Ramos (cell line): ENCODE data around the gene ALG6.

Experiments used
- in situ Hi-C: fragments of 300-500 bp; cut with MboI; formaldehyde crosslinking; loops from one replicate; pipeline ENCODE4 v1.14.3; 2022; ENCODE audit warnings: low sequenced_read_pairs; ENCODE audit not compliant: unreplicated experiment

ALG6 gene

DNA sequence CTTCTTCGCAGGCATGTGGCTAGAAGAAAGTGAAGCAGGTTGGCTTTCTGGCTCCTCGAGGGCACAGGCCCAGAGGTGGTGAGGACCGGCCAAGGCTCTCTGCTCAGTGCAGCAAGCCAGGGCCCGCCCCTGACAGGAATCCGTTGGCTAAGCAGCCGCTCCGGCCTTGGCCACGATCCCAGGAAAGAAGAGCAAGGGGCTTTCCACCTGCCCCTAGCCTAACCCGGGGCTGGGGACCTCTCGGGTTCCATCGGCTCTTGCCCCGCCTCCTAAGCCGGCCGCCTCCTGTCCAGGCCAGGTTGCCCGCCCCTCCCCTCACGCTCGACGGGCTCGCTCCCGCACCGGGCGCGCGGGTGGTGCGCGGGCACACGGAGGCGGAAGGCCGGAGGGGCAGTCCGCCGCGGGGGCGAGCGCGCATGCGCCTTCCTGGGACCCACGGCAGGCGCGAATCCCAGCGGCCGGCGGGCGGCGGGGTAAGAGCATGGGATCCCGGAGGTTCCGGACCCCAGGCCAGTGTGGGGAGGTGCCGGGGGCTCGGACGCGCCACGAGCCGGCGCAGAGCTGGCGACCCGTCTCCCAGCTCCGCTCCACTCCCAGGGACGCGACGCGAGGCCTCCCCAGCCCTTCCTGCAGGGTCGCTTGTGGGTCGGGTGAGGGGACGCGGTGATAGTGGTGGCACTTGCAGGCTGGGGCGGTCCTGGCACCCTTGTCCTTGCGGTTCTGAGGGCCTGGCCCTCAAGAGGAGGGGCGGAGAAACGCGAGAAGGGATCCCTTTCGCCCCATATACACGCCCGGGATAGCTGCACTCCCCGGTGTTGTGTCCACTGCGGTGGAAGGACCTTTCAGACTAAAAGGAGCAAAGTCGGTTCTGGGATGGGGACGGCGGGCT is at the start of gene ALG6:
Gene ALG6, plus strand, starts transcription at position 413 of the 889 bp plus-strand sequence. CDS start 3,351 bp downstream, outside the sequence.
- in situ Hi-C loops = no loop called here

DNA sequence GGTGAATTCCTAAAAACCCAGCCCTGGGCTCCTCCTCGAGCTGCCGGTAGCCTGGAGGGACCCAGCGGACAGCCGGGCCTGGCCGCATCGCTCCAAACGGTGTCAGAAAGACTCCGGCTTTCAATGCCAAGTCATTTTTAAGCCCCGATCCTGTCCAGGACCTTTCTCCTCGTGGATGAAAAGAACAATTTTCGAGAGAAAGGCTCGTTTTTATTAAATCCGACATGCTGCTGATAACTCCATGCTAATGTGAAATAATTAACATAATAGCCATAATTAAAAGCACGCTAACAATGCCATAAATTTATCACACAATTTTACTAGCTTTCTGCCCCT is 49.6 kb upstream of the ALG6 start:
- in situ Hi-C loops = no loop called here

- in situ Hi-C loops = no loop called here
These were observed 49.0 kb upstream of the ALG6 start for GRCh38 chr1:63318201-63318979.

DNA sequence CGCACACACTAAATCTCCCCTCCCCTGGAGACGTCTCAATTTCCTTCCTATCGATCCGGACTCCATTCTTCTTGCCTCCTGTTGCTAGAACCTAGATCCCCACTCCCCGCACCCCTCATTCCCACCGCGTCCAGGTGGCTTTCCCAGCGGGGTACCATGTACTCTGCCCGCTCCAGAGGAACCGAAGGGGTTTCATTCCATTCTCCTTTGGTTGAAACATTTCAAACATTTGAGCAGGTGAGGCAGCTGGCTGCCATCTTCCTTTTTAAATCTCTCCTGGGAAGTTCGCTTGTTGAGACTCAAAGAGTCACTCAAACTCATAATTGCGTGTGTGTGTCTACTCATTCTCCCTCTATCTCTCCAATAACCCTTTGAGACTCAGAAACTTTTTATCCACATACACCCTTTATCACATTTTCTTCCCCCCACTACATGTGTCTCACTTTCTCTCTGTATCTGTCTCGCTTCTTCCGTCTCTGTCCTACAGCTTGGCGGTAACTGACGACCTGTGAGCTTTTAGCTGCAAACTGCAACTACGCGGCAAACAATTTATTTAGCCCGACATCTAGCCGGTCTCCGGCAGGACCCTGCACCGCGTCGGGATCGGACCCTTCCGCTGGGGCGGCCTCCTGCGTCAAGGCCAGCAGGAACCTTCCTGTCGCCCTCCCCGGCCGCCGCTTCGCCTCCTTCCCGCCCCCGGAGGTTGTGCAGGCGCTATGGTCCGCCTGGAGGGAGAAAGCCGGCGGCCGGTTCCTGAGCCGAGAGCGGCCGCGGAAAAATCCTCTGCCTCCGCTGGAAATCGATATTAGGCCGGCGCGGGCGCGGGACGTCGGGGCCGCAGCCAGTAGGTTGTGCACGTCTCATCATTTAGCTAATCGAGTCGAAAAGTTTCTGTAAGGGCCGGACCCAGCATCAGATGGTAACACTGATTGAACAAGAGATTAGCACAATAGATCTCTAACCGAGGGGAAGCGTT is 48.1 kb upstream of the ALG6 start:
- in situ Hi-C loops = no loop called here

DNA sequence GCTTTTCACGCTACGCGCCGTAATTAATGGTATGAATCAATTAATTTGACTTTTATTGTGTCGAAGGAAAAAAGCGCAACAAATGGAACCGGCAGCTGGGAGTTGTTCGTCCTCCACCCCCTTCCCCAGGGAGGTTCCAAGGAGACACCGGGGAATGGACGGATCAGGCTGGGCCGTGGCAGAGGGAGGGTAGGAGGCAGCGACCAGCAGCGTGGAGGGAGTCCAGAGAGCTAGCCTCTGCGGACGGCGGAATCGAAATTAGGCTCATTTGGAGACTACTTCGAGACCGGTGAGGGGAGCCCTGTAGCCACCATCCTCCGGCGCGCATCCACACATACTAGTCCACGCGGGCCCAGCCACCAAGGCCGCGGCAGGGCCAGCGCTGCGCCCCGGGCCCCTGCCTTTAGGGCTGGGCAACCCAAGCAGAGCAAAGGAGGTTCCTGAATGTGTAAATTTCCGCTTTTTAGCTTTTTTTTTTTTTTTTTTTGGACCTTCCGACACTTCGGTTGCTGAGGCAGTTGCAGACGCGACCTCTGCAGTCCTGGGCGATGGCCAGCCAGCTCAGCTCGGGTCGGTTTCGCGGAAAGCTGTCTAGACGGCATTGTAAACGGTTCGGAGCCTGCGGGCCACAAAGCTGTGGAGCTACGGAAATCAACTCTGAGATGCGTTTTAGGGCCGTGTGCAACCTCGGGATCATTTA is 47.3 kb upstream of the ALG6 start:
- in situ Hi-C loops = no loop called here

GRCh38 chr1:63321066-63321784 is 46.2 kb upstream of the ALG6 start:
- in situ Hi-C loops = no loop called here

DNA sequence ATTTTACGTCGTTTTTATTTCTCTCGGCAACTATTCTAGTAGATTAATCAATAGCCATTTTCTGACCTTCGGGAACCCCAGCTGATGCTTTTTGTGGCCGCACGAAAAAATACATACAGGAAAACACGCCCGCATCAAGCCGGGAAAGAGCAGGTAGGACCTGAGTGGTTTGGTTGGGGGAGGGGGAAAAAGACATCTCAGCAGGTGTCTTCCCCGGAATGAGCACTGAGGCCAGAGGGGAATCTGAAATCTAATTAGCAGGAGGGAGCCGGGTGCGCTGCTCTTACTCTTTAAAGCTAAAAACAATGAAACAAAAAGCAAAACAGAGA is 45.7 kb upstream of the ALG6 start:
- in situ Hi-C loops = no loop called here

DNA sequence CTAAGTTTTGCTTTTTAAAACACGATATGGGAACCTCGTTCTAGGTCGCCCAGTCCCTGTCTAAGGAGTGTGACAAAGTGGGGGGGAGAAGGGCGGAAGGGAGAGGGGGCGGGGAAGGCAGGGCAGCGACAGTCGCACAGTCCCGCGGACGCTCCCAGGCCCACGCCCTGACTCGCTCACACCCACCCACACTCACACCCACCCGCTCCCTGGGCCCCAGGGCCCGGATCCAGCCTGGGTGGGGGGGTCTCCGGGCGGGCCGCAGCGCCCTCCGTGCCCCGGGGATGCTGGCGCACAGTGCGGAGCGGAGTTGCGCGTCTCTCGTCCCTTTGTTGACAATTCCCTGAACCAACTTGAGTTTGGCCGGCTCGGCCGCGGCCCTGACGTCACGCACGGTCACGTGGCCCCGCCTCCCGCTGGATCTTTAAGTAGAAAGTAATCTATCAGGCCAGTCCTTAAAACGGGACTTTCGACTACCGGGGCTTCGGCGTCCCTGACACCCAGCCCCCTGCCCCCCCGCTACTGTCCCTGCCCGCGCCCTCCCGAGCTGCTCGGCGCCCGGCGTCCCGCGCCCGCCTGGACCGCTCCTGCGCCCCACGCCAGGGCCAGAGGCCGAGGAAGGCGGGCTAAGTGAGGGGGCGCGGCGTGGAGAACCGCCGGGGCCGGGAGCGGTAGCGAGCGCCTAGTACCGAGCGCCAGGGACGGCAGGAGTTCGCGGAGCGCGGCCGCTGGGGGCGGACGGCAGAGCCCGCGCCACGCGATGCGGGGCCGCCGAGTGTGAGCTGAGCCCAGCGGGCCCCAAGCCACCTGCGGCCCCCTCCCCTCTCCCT is 45.1 kb upstream of the ALG6 start, which contains the start of gene FOXD3:
Gene FOXD3, plus strand, starts transcription at position 454 of the 830 bp plus-strand sequence. CDS start 492 bp downstream, outside the sequence.
- in situ Hi-C loops = no loop called here

GRCh38 chr1:63322944-63323864 is 44.2 kb upstream of the ALG6 start:
- in situ Hi-C loops = no loop called here

GRCh38 chr1:63323865-63324778 is 43.3 kb upstream of the ALG6 start:
- in situ Hi-C loops = no loop called here

DNA sequence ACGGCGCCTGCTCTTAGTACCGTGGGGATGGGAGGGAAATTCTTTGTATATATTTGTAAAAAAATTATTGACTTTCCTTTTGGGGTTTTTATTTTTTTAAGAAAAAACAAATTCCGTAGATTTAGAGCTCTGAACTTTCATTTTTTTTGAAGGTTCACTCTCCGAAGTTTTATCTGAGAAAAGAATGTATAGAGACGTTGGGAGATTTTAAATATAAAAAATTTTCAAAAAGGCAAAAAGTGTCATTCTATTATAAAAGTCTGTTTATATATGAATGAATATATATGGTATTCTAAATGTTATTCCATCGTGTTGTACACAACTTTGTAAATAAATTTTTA is 42.7 kb upstream of the ALG6 start:
- in situ Hi-C loops = no loop called here

DNA sequence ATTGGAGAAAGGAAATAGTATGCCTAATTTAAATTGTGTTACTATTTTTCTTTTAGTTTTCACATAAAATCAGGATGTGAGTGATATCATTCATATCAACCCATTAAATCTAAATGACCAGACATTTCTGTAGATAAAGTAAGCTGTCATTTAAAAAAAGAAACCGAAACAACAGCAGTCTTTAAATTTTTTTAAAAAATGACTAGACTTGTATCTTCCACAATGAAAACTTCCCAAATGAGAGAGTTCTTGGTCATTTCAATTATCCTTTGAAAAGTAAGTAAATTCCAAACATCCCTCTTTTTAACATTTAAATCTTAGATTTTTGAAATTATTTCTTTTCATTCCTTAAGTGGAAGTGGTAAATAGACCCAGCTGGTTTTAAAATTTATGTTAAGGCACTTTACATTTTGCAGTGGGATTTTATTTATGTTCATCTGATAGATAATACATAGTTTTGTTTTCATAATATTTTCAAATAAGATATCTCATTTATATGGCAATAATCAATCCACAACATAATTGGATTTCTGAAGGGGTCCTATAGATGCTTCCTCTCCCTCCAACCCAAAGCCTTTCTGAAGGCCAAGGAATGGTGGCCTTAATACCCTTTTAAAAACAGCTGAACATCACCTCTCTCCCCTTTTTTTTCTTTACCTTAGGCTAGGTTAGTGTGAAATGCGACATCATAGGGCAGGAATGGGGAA is 42.0 kb upstream of the ALG6 start:
- in situ Hi-C loops = no loop called here

DNA sequence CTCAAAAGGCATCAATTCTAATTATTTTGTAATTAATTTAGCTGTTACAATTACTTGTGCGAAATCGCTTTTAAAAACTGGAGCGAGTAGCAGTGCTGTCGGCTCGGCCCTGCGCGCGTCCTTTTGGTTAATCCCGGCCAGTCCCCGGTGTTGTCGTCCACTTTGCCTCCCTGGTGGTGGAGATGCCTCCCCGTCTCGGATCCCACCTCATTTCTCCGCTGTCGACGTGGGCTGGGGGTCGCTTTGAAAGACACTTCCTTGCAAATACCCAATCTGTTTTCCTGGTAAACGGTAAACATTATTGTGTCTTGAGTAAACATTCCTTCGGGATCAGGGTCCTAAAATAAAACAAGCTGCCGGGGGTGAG is 41.3 kb upstream of the ALG6 start:
- in situ Hi-C loops = no loop called here

GRCh38 chr1:63326473-63327380 is 40.7 kb upstream of the ALG6 start:
- in situ Hi-C loops = no loop called here
